ENCODE data around the gene CLCN3. TPM values are rescaled to one million over a fixed set of nuclear protein-coding genes. Genes with fewer than 3 reads are reported as not detected.

The CLCN3 gene
- total and polyA plus RNA-seq, 4 donors, result 66.6 to 147 (median 105) TPM

GRCh38 chr4:169601016-169601771 lies 19.2 kb upstream of the CLCN3 start:
- DNase-seq (ENCODE audit: low read depth in 4 of 6, low spot score in 6 of 6), result no peak
- Histone ChIP-seq H3K27me3 (ENCODE audit: control insufficient read depth, insufficient read depth, low read length) (no peaks in the 10 kb centered on the region), H3K9me3 (ENCODE audit: control insufficient read depth, insufficient read depth, low read length) (no peaks in the 10 kb centered on the region), H3K36me3 (ENCODE audit: control insufficient read depth, insufficient read depth, low read length) (peaks cover 7% of the 10 kb centered on the region), H3K4me1 (ENCODE audit: control insufficient read depth, insufficient read depth, low read length) (no peaks in the 10 kb centered on the region), H3K27ac (ENCODE audit: low read depth, low read length) (no peak overlapping the region), H3K4me3 (ENCODE audit: low read depth, low read length) (no peak overlapping the region)

- no peak overlapping the region for H3K27ac ChIP-seq (ENCODE audit: low read depth, low read length)
- H3K4me3 ChIP-seq (ENCODE audit: low read depth, low read length), result no peak overlapping the region
- DNase-seq (ENCODE audit: low read depth in 4 of 6, low spot score in 6 of 6), result no peak
- no CpG with 5 or more reads among the region's 2 CpGs for WGBS (ENCODE audit: insufficient coverage)
- peaks cover 4% of the 10 kb centered on the region for H3K36me3 ChIP-seq (ENCODE audit: control insufficient read depth, insufficient read depth, low read length)
- no peaks in the 10 kb centered on the region for H3K9me3 ChIP-seq (ENCODE audit: control insufficient read depth, insufficient read depth, low read length)
- no peaks in the 10 kb centered on the region for H3K27me3 ChIP-seq (ENCODE audit: control insufficient read depth, insufficient read depth, low read length)
- H3K4me1 ChIP-seq (ENCODE audit: control insufficient read depth, insufficient read depth, low read length), result no peaks in the 10 kb centered on the region
Measured at GRCh38 chr4:169603312-169603711, 17.1 kb upstream of the CLCN3 start.

GRCh38 chr4:169604131-169604900 lies 16.1 kb upstream of the CLCN3 start:
- Histone ChIP-seq H3K27ac (ENCODE audit: low read depth, low read length) (no peak overlapping the region), H3K4me3 (ENCODE audit: low read depth, low read length) (no peak overlapping the region), H3K36me3 (ENCODE audit: control insufficient read depth, insufficient read depth, low read length) (peaks cover 4% of the 10 kb centered on the region), H3K27me3 (ENCODE audit: control insufficient read depth, insufficient read depth, low read length) (no peaks in the 10 kb centered on the region), H3K4me1 (ENCODE audit: control insufficient read depth, insufficient read depth, low read length) (no peaks in the 10 kb centered on the region), H3K9me3 (ENCODE audit: control insufficient read depth, insufficient read depth, low read length) (no peaks in the 10 kb centered on the region)
- WGBS (ENCODE audit: insufficient coverage), result no CpG with 5 or more reads among the region's 1 CpG
- no peak for DNase-seq (ENCODE audit: low read depth in 4 of 6, low spot score in 6 of 6)

- peaks cover 4% of the 10 kb centered on the region for H3K36me3 ChIP-seq (ENCODE audit: control insufficient read depth, insufficient read depth, low read length)
- no peaks in the 10 kb centered on the region for H3K27me3 ChIP-seq (ENCODE audit: control insufficient read depth, insufficient read depth, low read length)
- DNase-seq (ENCODE audit: low read depth in 4 of 6, low spot score in 6 of 6), result peak in 1 of 6 donors; percentile 7
- no peak overlapping the region for H3K27ac ChIP-seq (ENCODE audit: low read depth, low read length)
- H3K4me1 ChIP-seq (ENCODE audit: control insufficient read depth, insufficient read depth, low read length), result peaks cover 1% of the 10 kb centered on the region
- H3K4me3 ChIP-seq (ENCODE audit: low read depth, low read length), result no peak overlapping the region
- no peaks in the 10 kb centered on the region for H3K9me3 ChIP-seq (ENCODE audit: control insufficient read depth, insufficient read depth, low read length)
- 83% methylated on average over 1 of the region's 1 CpG for WGBS (ENCODE audit: insufficient coverage)
Measured at GRCh38 chr4:169604903-169605331, 15.5 kb upstream of the CLCN3 start.

GRCh38 chr4:169611157-169611556 lies 9.2 kb upstream of the CLCN3 start:
- Histone ChIP-seq H3K36me3 (ENCODE audit: control insufficient read depth, insufficient read depth, low read length) (no peaks in the 10 kb centered on the region), H3K4me1 (ENCODE audit: control insufficient read depth, insufficient read depth, low read length) (peaks cover 6% of the 10 kb centered on the region), H3K27me3 (ENCODE audit: control insufficient read depth, insufficient read depth, low read length) (no peaks in the 10 kb centered on the region), H3K4me3 (ENCODE audit: low read depth, low read length) (peak overlapping the region; percentile 63), H3K9me3 (ENCODE audit: control insufficient read depth, insufficient read depth, low read length) (no peaks in the 10 kb centered on the region), H3K27ac (ENCODE audit: low read depth, low read length) (no peak overlapping the region)
- 23% methylated on average over 4 of the region's 4 CpGs for WGBS (ENCODE audit: insufficient coverage)
- peak in 1 of 6 donors; percentile 18 for DNase-seq (ENCODE audit: low read depth in 4 of 6, low spot score in 6 of 6)

- peak; percentile 75 to 97 (median 84) for DNase-seq (ENCODE audit: low read depth in 4 of 6, low spot score in 6 of 6)
- Histone ChIP-seq H3K36me3 (ENCODE audit: control insufficient read depth, insufficient read depth, low read length) (no peaks in the 10 kb centered on the region), H3K4me3 (ENCODE audit: low read depth, low read length) (peak within 1 kb of the TSS; percentile 63), H3K27me3 (ENCODE audit: control insufficient read depth, insufficient read depth, low read length) (no peaks in the 10 kb centered on the region), H3K27ac (ENCODE audit: low read depth, low read length) (peak within 1 kb of the TSS; percentile 88), H3K9me3 (ENCODE audit: control insufficient read depth, insufficient read depth, low read length) (no peaks in the 10 kb centered on the region), H3K4me1 (ENCODE audit: control insufficient read depth, insufficient read depth, low read length) (peaks cover 6% of the 10 kb centered on the region)
- WGBS (ENCODE audit: insufficient coverage), result 0% methylated on average over 47 of the region's 61 CpGs
Measured at GRCh38 chr4:169611991-169612870, 8.1 kb upstream of the CLCN3 start, which contains the start of gene NEK1. TSS of gene NEK1 (minus strand) at chr4:169612583. CDS start at chr4:169602630, 9,953 bp downstream.

- peak overlapping the region; percentile 63 for H3K4me3 ChIP-seq (ENCODE audit: low read depth, low read length)
- WGBS (ENCODE audit: insufficient coverage), result no CpG with 5 or more reads among the region's 9 CpGs
- H3K27me3 ChIP-seq (ENCODE audit: control insufficient read depth, insufficient read depth, low read length), result no peaks in the 10 kb centered on the region
- H3K4me1 ChIP-seq (ENCODE audit: control insufficient read depth, insufficient read depth, low read length), result peaks cover 6% of the 10 kb centered on the region
- H3K27ac ChIP-seq (ENCODE audit: low read depth, low read length), result peak overlapping the region; percentile 88
- H3K36me3 ChIP-seq (ENCODE audit: control insufficient read depth, insufficient read depth, low read length), result no peaks in the 10 kb centered on the region
- H3K9me3 ChIP-seq (ENCODE audit: control insufficient read depth, insufficient read depth, low read length), result no peaks in the 10 kb centered on the region
- DNase-seq (ENCODE audit: low read depth in 4 of 6, low spot score in 6 of 6), result peak; percentile 60 to 94 (median 76)
Measured at GRCh38 chr4:169612871-169613859, 7.2 kb upstream of the CLCN3 start.

GRCh38 chr4:169615467-169616106 lies 4.8 kb upstream of the CLCN3 start:
- H3K27me3 ChIP-seq (ENCODE audit: control insufficient read depth, insufficient read depth, low read length), result no peaks in the 10 kb centered on the region
- no peak for DNase-seq (ENCODE audit: low read depth in 4 of 6, low spot score in 6 of 6)
- H3K27ac ChIP-seq (ENCODE audit: low read depth, low read length), result no peak overlapping the region
- no peaks in the 10 kb centered on the region for H3K9me3 ChIP-seq (ENCODE audit: control insufficient read depth, insufficient read depth, low read length)
- WGBS (ENCODE audit: insufficient coverage), result 80% methylated on average over 4 of the region's 4 CpGs
- H3K4me3 ChIP-seq (ENCODE audit: low read depth, low read length), result no peak overlapping the region
- no peaks in the 10 kb centered on the region for H3K36me3 ChIP-seq (ENCODE audit: control insufficient read depth, insufficient read depth, low read length)
- H3K4me1 ChIP-seq (ENCODE audit: control insufficient read depth, insufficient read depth, low read length), result no peaks in the 10 kb centered on the region
